ENCODE measurements around the gene SHISAL2A. TPM values are rescaled to one million over a fixed set of nuclear protein-coding genes. Genes with fewer than 3 reads are reported as not detected.
A peak's percentile ranks its signal among the peaks of the same experiment; 100 is the strongest.

The SHISAL2A gene
- total RNA-seq, 1 experiment from 2014 or later, result 0.90 TPM

DNA sequence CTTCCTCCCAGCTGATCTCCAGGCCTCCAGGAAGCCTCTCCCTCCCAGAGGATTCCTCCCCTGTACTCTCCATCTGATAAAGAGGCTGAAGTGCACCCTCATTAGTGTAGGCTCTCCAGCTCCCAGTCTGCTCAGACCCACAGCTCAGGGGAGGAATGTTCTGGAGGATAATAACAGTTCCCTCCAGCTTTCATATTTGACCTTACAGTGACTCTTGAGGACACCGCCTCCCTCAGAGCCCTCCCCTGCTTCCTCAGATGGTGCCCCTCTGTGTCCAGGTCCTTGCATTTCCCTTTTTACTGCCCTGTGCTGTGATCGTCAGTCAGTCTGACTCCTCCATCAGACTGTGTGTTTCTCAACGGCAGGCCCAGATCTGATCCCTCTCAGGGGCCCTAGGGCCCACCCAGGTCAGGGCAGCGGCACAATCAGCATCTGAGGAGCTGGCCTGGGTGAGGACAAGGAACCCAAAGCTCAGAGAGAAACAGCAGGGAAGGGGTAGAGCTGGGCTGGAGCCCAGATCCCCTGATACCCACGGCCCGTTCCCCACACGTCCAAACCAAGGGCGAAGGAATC is 1.1 kb upstream of the SHISAL2A start:
- no peak overlapping the region; a peak in 1 of 5 replicates for H3K4me3 Mint-ChIP-seq
- Histone ChIP-seq H3K18ac (ENCODE audit: insufficient read length, low read depth, low read length) (no peak overlapping the region), H4K91ac (ENCODE audit: insufficient read length, low read depth, low read length) (no peak overlapping the region), H2AK5ac (ENCODE audit: insufficient read length, low read length) (no peak overlapping the region), H2BK20ac (ENCODE audit: low read depth, low read length, poor library complexity, severe bottlenecking) (no peak overlapping the region), H2BK15ac (ENCODE audit: low read depth, low read length) (no peak overlapping the region), H3K23me2 (ENCODE audit: insufficient read length, low read depth, low read length, poor library complexity, severe bottlenecking) (peaks cover 4% of the 10 kb centered on the region), H3K56ac (ENCODE audit: insufficient read length, low read depth, low read length) (no peak overlapping the region), H3K4me2 (ENCODE audit: insufficient read depth, insufficient read length, low read length) (no peak overlapping the region), H4K5ac (ENCODE audit: insufficient read length, low read depth, low read length) (no peak overlapping the region), H3K4me1 (ENCODE audit: insufficient read depth, low read length) (no peaks in the 10 kb centered on the region; the same call in 1 of the 2 replicates), H2AFZ (ENCODE audit: low read length) (no peak overlapping the region), H3K9ac (ENCODE audit: extremely low read depth, insufficient read length, low read length) (no peak overlapping the region), H3K27ac (ENCODE audit: insufficient read length, low read depth, low read length) (no peak overlapping the region), H4K8ac (replicated peaks; ENCODE audit: insufficient read length, low read depth, low read length) (no peak overlapping the region), H3K79me2 (ENCODE audit: insufficient read depth, low read length) (no peaks in the 10 kb centered on the region), H4K20me1 (ENCODE audit: control insufficient read depth, insufficient read depth, insufficient read length) (no peaks in the 10 kb centered on the region), H3K4ac (ENCODE audit: low read depth, low read length) (no peak overlapping the region), H2BK12ac (ENCODE audit: insufficient read length, low read depth, low read length) (no peak overlapping the region), H2BK120ac (ENCODE audit: low read depth, low read length, poor library complexity, severe bottlenecking) (no peak overlapping the region), H2BK5ac (ENCODE audit: insufficient read length, low read length) (no peak overlapping the region), H3K9me3 (ENCODE audit: control insufficient read depth, low read depth, low read length) (no peaks in the 10 kb centered on the region), H3K79me1 (ENCODE audit: insufficient read depth, low read depth, low read length, poor library complexity, severe bottlenecking) (no peaks in the 10 kb centered on the region), H3K14ac (ENCODE audit: insufficient read depth, low read length) (no peak overlapping the region), H3K27me3 (ENCODE audit: insufficient read depth, low read length) (peaks cover 30% of the 10 kb centered on the region), H3K23ac (ENCODE audit: insufficient read length, low read depth, low read length) (no peak overlapping the region), H3T11ph (ENCODE audit: low read length) (no peak overlapping the region)
- peaks cover 66% of the 10 kb centered on the region for H3K27me3 Mint-ChIP-seq (ENCODE audit: low read depth)
- peaks cover 9% of the 10 kb centered on the region in 2 experiments for H3K9me3 Mint-ChIP-seq
- TF ChIP-seq CTCF (conservative IDR thresholded peaks at IDR 0.05), result no peak
- H3K27ac Mint-ChIP-seq, result peak overlapping the region in 1 of 3 experiments; percentile 40; a peak in 1 of 7 replicates
- peaks cover 0 to 8% (median 7%) of the 10 kb centered on the region in 3 experiments; a peak in 3 of 7 replicates for H3K36me3 Mint-ChIP-seq (ENCODE audit: insufficient read depth in 1 of 3, low read depth in 3 of 3)
- DNase-seq, result no peak
- peaks cover 13 to 25% of the 10 kb centered on the region in 2 experiments for H3K4me1 Mint-ChIP-seq
- WGBS (ENCODE audit: extremely low coverage, insufficient read length, low lambda C conversion rate), result no CpG with 5 or more reads among the region's 8 CpGs

All from H9 (cell line).